Left lung (tissue), 10 donors: Measurements from ENCODE around the gene TRAPPC10. TPM values are rescaled to one million over a fixed set of nuclear protein-coding genes. Genes with fewer than 3 reads are reported as not detected.
"Not testable (repeated sequence)": the region's sequence is repeated elsewhere in the genome, so short reads cannot be mapped to it uniquely, and the experiment has no call there.

Source experiments
- ATAC-seq: fragments of 200-7000 bp; cut with Tn5 transposase; one replicate; pipeline ENCODE4 v1.9.1; 2020; ENCODE audit warnings: moderate library complexity
- DNase-seq, 4 donors: peaks; one replicate each; pipeline ENCODE4 v3.0.0-alpha.2; 2013 to 2020
- H3K27ac ChIP-seq, 2 donors: fragments of 200-600 bp; sonication (generic) in 1 of 2; one replicate each; pipeline versions ENCODE4 v1.5.0 to v1.8.0; 2020 to 2021
- H3K27me3 ChIP-seq, 2 donors: fragments of 200-600 bp; sonication (generic) in 1 of 2; one replicate each; pipeline versions ENCODE4 v1.5.0 to v1.8.0; 2020 to 2021
- H3K36me3 ChIP-seq, 2 donors: fragments of 200-600 bp; sonication (generic) in 1 of 2; one replicate each; pipeline versions ENCODE4 v1.5.0 to v1.8.0; 2020 to 2021
- H3K4me1 ChIP-seq, 2 donors: fragments of 200-600 bp; one replicate each; pipeline ENCODE4 v1.8.0; 2021
- H3K4me3 ChIP-seq, 2 donors: fragments of 200-600 bp; sonication (generic) in 1 of 2; one replicate each; pipeline versions ENCODE4 v1.5.0 to v1.8.0; 2020 to 2021; ENCODE audit warnings: mild to moderate bottlenecking in 1 of 2
- H3K9me3 ChIP-seq, 2 donors: fragments of 200-600 bp; sonication (generic) in 1 of 2; one replicate each; pipeline versions ENCODE4 v1.5.0 to v1.8.0; 2020 to 2021
- CTCF ChIP-seq, 2 donors: fragments of 200-600 bp; sonication (generic) in 1 of 2; IDR thresholded peaks; one replicate each; pipeline versions ENCODE4 v1.5.0 to v1.8.0; 2021; ENCODE audit warnings: antibody characterized with exemption in 2 of 2
- intact Hi-C, 2 donors: fragments of 100-400 bp; cut with DNase I; formaldehyde crosslinking; loops; one replicate each; pipeline versions ENCODE4 v1.11.2 to v1.14.2; 2022
- polyA plus RNA-seq, 6 donors: library from polyadenylated mRNA; unstranded; fragments of 120-200 nt; gene quantifications; one replicate each; pipeline ENCODE4 v1.2.1, GENCODE V29; 2013; ENCODE audit not compliant: insufficient read length in 6 of 6
- total RNA-seq, 2 donors: library from RNA; stranded (reverse); fragmentation: NEBNext Ultra II Directional; extraction: Animal tissue kit (Norgen Biotek cat#: 25700); gene quantifications; one replicate each; pipeline ENCODE4 v1.2.1, GENCODE V29; 2021
- donor health status: DM: no; HTN: yes; CAD: no.
- donor health status: DM: no; HTN: no; CAD: no.

The TRAPPC10 gene
- total and polyA plus RNA-seq, 8 donors = 26.6 to 43.5 (median 29.1) TPM

GRCh38 chr21:44093761-44094160, 81.7 kb downstream of the TRAPPC10 start:
- Histone ChIP-seq H3K27ac (no peak overlapping the region), H3K27me3 (no peaks in the 10 kb centered on the region), H3K36me3 (peaks cover 0 to 68% of the 10 kb centered on the region in 2 donors), H3K4me1 (peaks cover 0 to 19% of the 10 kb centered on the region in 2 donors), H3K4me3 (no peak overlapping the region), H3K9me3 (no peaks in the 10 kb centered on the region)
- TF ChIP-seq CTCF (IDR thresholded peaks at IDR 0.05) = no peak
- intact Hi-C loops = no loop called here
- no peak for DNase-seq
- no peak for ATAC-seq

GRCh38 chr21:44094832-44095231, 82.7 kb downstream of the TRAPPC10 start:
- intact Hi-C loops = no loop called here
- no peak overlapping the region for H3K27ac ChIP-seq
- no peaks in the 10 kb centered on the region for H3K9me3 ChIP-seq
- peaks cover 0 to 8% of the 10 kb centered on the region in 2 donors for H3K4me1 ChIP-seq
- no peak for DNase-seq
- no peaks in the 10 kb centered on the region for H3K27me3 ChIP-seq
- no peak for ATAC-seq
- no peak for TF ChIP-seq CTCF (IDR thresholded peaks at IDR 0.05)
- peaks cover 0 to 57% of the 10 kb centered on the region in 2 donors for H3K36me3 ChIP-seq
- no peak overlapping the region for H3K4me3 ChIP-seq

- H3K4me3 ChIP-seq, H3K4me1 ChIP-seq, DNase-seq, H3K27me3 ChIP-seq, ATAC-seq, H3K27ac ChIP-seq, H3K9me3 ChIP-seq, intact Hi-C loops: not testable (repeated sequence)
- peaks cover 0 to 20% of the 10 kb centered on the region in 2 donors for H3K36me3 ChIP-seq
Observed at GRCh38 chr21:44098507-44098906, 86.4 kb downstream of the TRAPPC10 start.

- DNase-seq, H3K27me3 ChIP-seq, H3K4me3 ChIP-seq, intact Hi-C loops, H3K9me3 ChIP-seq, H3K27ac ChIP-seq, H3K4me1 ChIP-seq: not testable (repeated sequence)
- peak; percentile 93 for ATAC-seq
- peaks cover 0 to 16% of the 10 kb centered on the region in 2 donors for H3K36me3 ChIP-seq
Observed at GRCh38 chr21:44098964-44099363, 86.9 kb downstream of the TRAPPC10 start.

- H3K27ac ChIP-seq, H3K9me3 ChIP-seq, H3K4me1 ChIP-seq, H3K36me3 ChIP-seq, intact Hi-C loops, H3K27me3 ChIP-seq: not testable (repeated sequence)
- peak within 1 kb of the TSS; percentile 19 to 31 for H3K4me3 ChIP-seq
- DNase-seq (peak in 3 of 4 donors; percentile 24 to 60 (median 33)), ATAC-seq (peak; percentile 98)
Observed at GRCh38 chr21:44107026-44107501, 95.0 kb downstream of the TRAPPC10 start, which contains the start of gene PWP2. Gene PWP2 (plus strand): TSS chr21:44107399. CDS start chr21:44107417, 18 bp downstream.

- H3K9me3 ChIP-seq, DNase-seq, intact Hi-C loops, H3K27me3 ChIP-seq, H3K36me3 ChIP-seq, H3K4me1 ChIP-seq, H3K27ac ChIP-seq: not testable (repeated sequence)
- H3K4me3 ChIP-seq = peak overlapping the region; percentile 19 to 31
- peak; percentile 82 for ATAC-seq
Observed at GRCh38 chr21:44107589-44107988, 95.5 kb downstream of the TRAPPC10 start.

GRCh38 chr21:44113702-44114371, 101.7 kb downstream of the TRAPPC10 start:
- intact Hi-C loops, H3K4me3 ChIP-seq, DNase-seq, ATAC-seq, H3K27ac ChIP-seq, H3K36me3 ChIP-seq, H3K4me1 ChIP-seq, H3K9me3 ChIP-seq, H3K27me3 ChIP-seq: not testable (repeated sequence)

GRCh38 chr21:44122131-44122530, 110.0 kb downstream of the TRAPPC10 start:
- peak; percentile 40 for ATAC-seq
- H3K27ac ChIP-seq, H3K9me3 ChIP-seq, H3K27me3 ChIP-seq, intact Hi-C loops, DNase-seq, H3K4me3 ChIP-seq, H3K36me3 ChIP-seq, H3K4me1 ChIP-seq: not testable (repeated sequence)

- ATAC-seq, H3K4me3 ChIP-seq, H3K36me3 ChIP-seq, intact Hi-C loops, H3K27ac ChIP-seq, H3K4me1 ChIP-seq, H3K9me3 ChIP-seq, DNase-seq, H3K27me3 ChIP-seq: not testable (repeated sequence)
Observed at GRCh38 chr21:44127827-44128226, 115.7 kb downstream of the TRAPPC10 start.

GRCh38 chr21:44133715-44134057, 121.6 kb downstream of the TRAPPC10 start:
- H3K27me3 ChIP-seq, intact Hi-C loops, DNase-seq, H3K27ac ChIP-seq, ATAC-seq, H3K4me1 ChIP-seq, H3K36me3 ChIP-seq, H3K4me3 ChIP-seq, H3K9me3 ChIP-seq: not testable (repeated sequence)

GRCh38 chr21:44134732-44135131, 122.6 kb downstream of the TRAPPC10 start:
- peak; percentile 58 for ATAC-seq
- not testable (repeated sequence) for H3K27ac ChIP-seq

GRCh38 chr21:44138039-44138438, 125.9 kb downstream of the TRAPPC10 start:
- H3K36me3 ChIP-seq, DNase-seq, H3K4me1 ChIP-seq, H3K27me3 ChIP-seq, H3K9me3 ChIP-seq, H3K4me3 ChIP-seq, H3K27ac ChIP-seq, intact Hi-C loops: not testable (repeated sequence)
- ATAC-seq = peak; percentile 76

More at GRCh38 chr21:44134732-44135131, 122.6 kb downstream of the TRAPPC10 start:
- H3K4me1 ChIP-seq, H3K4me3 ChIP-seq, H3K9me3 ChIP-seq, intact Hi-C loops, DNase-seq, H3K27me3 ChIP-seq, H3K36me3 ChIP-seq: not testable (repeated sequence)
